GDM1 (cell line): ENCODE data around the gene DIS3L2.
"Not testable (repeated sequence)": the region's sequence is repeated elsewhere in the genome, so short reads cannot be mapped to it uniquely, and the experiment has no call there.

ENCODE experiments used
- DNase-seq: peaks from one replicate; lab custom pipeline; 2025; lab: John Stamatoyannopoulos, UW

The DIS3L2 gene

DNA sequence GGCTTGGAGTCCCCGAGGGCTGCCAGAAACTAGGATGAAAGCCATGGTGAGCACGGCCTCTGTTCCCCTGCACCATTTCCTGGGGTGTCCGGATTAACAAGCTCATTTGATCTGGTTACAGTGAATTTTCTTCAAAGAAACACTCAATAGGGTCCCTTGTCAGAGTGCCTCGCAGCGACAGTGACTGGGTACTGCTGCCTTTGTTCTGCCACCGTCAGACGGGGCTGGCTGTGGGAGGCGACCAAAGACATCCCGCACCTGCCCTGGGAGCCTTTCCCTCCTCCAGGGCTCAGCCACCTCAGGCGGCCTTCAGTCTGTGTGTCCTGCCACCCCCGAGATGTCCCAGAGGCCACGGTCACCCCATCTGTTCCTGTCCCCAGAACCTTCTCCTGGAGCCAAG, 408.5 kb downstream of the DIS3L2 start:
- not testable (repeated sequence) for DNase-seq

DNA sequence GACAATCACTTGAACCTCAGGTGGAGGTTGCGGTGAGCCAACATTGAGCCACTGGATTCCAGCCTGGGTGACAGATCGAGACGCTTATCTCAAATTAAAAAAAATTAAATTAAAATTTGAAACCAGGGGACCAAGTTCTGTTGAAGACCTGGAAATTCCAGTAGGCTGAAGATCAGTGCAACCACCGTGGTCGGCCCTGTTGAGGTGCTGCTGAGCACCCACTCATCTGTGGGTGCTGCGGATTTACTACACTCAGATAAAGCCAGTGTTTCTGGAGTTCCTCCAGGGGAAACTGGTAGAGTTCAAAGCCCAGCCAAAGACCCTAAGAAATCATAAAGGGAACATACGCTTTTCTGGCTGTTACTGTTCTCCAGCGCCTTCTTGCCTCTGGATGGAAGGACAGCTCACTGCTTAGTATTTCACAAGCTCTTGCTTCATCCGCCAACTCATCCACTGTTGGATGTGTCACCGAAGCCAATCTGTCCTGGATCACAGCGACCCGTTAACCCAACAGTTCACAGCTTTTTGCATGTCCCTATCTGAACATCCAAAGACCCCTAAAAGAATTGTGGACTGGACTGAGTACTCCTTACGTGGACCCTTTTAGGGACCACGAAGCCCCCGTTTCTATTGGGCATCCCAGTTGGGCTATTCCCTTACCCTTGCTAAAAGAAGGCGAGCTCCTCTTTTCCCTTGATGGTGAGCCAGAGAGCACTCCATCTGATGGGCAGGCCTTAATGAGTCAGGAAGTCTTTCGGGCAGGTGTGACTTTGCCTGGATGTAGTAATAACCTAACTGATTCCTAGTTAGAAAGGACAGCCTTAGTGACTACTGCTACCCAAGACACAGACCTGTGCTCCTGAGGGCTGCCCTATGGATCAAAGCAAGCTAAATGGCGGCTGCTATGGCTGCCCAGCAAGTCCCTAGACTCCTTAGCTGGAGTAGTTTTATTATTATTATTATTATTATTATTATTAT, 411.0 kb downstream of the DIS3L2 start:
- DNase-seq, result no peak

DNA sequence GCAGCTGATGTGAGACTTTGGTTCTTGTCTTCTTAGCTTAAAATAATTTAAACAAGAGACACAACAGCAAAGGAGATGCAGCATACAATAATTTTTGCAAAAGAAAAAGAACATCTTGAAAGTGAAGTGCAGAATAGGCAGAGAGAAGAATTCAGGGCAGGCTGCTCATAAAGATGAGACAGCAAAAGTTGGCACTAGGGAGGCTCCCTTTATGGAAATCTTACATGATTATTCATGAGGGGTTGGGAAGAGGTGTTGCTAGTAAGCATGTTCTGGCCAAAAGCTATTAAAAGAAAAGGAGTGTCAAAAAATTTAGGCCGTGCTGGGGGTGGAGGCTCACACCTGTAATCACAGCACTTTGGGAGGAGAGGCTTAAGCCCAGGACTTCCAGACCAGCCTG, 412.8 kb downstream of the DIS3L2 start:
- no peak for DNase-seq

DNA sequence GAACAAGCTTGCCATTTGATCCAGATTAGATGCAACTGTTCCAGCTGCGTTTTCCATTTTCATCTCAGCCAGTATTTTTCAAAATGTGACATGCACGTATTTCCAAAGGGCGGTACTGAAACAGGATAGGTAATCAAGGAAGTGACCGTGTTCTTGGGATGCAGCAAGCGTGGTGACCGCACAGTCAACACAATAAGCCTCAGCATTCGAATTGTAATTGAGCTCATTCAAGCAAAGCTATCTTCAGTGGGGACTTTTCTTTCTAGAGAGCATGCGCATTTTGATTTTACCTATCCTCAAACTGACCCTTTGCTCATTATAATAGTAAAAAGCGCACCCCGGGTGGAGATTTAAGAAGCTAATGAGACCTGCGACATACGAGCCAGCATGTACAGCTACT, 413.7 kb downstream of the DIS3L2 start:
- no peak for DNase-seq

DNA sequence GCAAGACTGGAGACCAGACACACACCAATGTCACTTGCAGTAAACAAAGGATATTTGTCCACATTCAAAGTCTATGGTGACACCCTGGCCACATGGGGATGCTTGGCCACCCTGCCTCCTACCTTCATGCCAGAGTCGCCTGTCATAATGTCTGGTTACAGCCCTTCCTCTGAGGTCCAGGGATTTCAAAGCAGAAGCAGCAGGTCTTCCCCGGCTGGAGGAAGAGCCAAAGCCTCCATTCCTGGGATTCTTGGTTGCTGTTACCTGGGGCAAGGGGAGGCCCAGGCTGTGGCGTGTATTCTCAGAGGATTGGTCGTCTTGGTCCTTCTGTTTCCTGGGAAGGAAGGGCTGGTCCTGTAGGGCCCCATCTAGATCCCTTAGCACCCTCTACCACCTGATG, 414.7 kb downstream of the DIS3L2 start:
- no peak for DNase-seq

DNA sequence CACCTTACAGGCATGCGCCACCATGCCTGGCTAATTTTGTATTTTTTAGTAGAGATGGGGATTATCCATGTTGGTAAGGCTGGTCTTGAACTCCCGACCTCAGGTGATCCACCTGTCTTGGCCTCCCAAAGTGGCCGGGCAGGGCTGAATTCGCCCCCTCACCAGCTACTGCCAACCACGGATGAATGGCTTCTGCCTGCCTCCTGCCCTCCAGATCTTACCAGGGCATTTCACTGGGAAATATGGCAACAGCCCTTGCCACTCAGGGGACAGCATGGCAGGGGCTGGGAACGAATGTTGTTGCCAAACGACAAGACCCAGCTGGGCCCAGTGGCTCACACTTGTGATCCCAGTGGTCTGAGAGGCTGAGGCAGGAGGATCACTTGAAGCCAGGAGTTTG, 415.2 kb downstream of the DIS3L2 start:
- DNase-seq, result no peak

DNA sequence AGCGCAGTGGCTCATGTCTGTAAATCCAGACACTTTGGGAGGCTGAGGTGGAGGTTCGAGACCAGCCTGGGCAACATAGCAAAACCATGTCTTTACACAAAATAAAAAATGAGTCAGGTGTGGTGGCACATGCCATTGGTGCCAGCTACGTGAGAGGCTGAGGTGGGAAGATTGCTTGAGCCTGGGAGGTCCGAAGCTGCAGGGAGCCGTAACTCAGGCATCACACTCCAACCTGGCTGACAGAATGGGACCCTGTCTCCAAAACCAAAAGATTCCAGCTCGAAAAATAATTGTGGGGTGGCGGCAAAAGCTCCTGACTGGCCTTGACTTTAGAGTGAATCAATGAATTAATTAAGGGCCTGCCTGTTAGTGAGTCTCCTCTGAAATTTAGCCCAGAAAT, 415.8 kb downstream of the DIS3L2 start:
- DNase-seq, result no peak

DNA sequence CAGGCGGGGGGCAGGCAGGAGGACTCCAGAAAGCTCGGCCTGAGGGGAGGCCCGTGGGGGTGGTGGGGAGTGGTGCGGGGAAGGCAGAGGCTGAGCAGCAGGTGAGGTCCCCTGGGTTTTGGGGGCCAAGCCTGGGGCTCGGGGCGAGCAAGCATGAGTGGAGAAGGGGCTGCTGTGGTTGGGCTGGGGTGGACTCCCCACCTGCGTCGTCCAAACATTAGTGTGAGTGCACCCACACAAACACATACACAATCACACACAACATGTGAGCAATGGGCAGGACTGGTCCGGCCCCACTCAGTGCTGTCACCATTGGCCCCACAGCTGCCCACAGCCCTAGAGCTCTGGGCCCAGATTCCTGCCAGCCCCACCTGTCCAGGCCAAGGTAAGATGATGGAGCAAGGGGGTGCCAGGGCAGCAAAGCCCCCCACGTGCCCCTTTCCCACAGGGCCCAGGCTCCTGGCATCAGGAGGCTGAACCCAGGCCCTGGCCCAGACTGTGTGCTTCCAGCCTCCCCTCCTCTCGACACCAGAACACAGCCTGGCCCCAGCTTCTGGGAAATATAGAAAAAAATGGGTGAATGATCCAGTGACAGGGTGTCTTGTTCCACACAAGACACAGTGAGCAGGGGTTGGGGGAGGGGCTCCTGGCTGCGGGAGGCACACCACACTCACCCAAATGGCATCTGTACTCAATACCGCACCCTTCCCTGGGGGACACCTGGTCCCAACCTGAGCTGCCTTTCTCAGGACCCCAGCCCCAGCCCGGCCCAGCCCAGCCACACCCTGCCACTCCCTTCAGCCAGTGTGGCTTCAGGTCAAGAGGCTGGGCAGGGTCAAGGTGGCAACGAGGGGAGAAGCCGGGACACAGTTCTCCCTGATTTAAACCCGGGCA, 416.6 kb downstream of the DIS3L2 start:
- DNase-seq, result no peak

DNA sequence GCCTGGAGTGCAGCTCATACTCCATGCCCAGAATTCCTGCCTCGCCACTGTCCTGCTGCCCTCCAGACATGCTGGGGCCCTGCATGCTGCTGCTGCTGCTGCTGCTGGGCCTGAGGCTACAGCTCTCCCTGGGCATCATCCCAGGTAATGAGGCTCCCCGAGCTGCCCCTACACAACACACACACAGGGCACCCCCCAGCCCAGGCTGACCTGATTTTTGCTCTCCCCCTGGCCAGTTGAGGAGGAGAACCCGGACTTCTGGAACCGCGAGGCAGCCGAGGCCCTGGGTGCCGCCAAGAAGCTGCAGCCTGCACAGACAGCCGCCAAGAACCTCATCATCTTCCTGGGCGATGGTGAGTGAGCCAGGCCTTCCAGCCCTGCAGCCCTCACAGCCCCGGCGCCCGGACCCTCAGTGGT, 417.2 kb downstream of the DIS3L2 start, which contains the start of gene ALPP:
TSS of gene ALPP (plus strand) at position 17 of the 417 bp plus-strand sequence. CDS start at position 69, 52 bp downstream.
- DNase-seq, result not testable (repeated sequence)

DNA sequence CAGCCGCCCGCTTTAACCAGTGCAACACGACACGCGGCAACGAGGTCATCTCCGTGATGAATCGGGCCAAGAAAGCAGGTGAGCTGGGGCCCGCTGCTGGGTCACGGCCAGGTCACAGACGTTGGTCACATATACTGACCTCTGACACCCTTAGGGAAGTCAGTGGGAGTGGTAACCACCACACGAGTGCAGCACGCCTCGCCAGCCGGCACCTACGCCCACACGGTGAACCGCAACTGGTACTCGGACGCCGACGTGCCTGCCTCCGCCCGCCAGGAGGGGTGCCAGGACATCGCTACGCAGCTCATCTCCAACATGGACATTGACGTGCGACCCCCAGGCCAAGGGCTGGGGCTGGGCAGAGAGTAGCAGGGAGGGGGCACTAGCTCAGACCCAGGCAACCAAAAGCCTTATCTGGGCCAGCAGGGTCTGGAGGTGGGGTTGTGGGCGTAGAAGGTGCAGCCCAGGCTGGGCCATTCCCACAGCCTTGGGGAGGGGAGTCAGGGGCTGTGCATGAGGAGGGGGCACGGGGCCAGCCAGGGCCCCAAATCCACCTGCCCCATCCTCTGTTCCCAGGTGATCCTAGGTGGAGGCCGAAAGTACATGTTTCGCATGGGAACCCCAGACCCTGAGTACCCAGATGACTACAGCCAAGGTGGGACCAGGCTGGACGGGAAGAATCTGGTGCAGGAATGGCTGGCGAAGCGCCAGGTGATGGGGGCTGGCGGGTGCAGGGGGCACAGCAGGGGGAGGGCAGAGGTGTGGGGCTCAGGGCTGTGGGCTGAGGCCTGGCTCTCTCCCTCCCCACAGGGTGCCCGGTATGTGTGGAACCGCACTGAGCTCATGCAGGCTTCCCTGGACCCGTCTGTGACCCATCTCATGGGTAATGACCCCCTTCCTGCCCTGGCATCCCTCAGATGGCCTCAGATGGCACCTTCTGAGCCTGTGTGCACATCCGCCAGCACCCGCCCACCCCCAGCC, 418.4 kb downstream of the DIS3L2 start:
- DNase-seq, result not testable (repeated sequence)

DNA sequence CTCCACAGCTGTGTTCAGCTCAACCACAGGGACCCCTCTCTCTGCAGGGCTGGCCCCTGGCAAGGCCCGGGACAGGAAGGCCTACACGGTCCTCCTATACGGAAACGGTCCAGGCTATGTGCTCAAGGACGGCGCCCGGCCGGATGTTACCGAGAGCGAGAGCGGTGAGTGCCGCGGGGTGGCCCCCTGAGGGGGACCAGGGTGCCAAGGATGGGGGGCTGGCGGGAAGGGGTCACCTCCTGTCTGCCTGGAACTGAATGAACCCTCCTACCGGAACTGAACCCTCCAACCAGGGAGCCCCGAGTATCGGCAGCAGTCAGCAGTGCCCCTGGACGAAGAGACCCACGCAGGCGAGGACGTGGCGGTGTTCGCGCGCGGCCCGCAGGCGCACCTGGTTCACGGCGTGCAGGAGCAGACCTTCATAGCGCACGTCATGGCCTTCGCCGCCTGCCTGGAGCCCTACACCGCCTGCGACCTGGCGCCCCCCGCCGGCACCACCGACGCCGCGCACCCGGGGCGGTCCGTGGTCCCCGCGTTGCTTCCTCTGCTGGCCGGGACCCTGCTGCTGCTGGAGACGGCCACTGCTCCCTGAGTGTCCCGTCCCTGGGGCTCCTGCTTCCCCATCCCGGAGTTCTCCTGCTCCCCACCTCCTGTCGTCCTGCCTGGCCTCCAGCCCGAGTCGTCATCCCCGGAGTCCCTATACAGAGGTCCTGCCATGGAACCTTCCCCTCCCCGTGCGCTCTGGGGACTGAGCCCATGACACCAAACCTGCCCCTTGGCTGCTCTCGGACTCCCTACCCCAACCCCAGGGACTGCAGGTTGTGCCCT, 419.9 kb downstream of the DIS3L2 start:
- DNase-seq, result not testable (repeated sequence)

DNA sequence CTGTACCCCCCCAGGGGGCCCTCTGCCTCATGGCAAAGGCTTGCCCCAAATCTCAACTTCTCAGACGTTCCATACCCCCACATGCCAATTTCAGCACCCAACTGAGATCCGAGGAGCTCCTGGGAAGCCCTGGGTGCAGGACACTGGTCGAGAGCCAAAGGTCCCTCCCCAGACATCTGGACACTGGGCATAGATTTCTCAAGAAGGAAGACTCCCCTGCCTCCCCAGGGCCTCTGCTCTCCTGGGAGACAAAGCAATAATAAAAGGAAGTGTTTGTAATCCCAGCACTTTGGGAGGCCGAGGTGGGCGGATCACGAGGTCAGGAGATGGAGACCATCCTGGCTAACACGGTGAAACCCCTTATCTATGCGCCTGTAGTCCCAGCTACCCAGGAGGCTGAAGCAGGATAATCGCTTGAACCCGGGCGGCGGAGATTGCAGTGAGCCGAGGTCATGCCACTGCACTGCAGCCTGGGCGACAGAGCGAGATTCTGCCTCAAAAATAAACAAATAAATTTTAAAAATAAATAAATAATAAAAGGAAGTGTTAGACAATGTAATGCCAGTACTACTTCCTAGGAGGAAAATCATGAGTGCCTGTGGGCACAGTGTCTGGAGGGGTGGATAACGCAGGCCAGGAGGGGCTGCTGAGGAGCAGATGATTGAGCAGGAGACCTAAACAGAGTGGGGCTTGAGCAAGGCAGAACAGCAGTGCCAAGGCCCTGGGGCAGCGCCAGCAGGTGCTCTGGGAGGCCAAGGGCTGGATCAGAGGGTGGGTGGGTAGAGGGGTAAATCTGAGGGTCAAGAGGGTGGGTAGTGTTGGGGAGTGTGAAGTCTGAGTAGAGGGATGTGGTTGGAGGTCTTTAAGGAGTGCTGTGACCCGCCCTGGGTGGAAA, 421.1 kb downstream of the DIS3L2 start:
- no peak for DNase-seq

DNA sequence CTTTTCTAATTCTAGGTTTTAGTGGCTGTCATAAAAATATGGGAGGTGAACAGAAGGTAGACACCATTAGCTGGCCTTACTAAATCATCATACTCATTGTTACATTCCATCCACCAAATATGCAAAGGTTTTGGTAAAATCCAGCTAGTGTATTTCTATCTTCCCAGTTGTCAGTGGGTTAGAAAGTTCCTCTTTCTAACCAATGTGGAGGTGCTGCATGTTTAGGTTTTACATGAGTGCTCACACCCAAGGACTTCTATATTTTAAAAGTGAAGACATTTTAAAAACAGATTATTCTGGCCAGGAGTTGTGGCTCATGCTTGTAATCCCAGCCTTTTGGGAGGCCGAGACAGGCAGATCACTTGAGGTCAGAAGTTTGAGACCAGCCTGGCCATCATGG, 423.0 kb downstream of the DIS3L2 start:
- no peak for DNase-seq

DNA sequence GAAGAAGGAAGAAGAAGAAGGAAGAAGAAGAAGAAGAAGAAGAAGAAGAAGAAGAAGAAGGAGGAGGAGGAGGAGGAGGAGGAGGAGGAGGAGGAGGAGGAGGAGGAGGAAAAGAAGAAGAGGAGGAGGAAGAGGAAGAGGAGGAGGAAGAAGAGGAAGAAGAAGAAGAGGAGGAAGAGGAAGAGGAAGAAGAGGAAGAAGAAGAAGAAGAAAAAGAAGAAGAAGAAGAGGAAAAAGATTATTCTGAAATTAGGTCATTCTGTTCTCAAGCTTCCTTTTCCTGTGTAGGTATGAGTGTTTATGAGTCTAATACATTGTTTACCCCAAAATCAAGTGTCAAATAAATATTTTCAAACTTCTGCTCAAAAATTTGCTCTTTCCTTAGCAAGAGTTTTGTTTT, 423.5 kb downstream of the DIS3L2 start:
- DNase-seq, result not testable (repeated sequence)

DNA sequence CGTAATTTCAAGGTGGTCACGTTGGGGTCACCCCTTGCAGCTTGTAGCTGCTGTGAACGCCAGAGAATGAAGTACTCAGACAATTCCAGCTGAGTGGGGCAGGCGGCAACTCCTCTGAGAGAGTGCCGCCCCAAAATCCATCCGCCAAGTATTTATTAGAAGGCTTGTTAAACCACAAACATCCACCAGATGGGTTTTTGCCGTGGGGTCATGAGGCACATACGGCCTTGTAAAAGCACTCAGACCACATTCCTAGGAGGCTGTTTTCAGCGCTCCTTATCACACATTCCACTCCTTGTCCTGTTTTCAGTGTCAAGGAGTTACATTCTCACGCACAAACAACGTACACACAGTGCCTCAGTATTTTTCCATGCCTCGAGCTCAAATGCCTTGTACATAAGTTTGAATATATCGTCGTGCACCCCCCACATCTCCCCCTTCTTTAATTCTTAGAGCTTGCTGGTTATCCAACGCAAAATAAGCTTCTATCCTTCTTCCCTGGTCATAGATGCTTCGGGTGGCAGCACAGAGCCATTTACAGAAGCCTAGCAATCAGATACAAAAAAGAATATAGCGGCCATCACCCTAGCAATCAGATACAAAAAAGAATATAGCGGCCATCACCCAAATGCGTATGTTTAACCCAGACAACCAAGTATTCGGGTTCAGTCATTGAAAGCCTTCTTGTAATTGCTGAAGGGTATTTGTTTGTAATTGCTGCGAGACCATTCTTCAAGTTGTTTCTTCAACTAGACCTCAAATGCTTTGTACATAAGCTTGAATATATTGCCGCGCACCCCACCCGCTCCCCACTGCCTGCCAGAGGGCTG, 424.4 kb downstream of the DIS3L2 start:
- DNase-seq, result no peak

DNA sequence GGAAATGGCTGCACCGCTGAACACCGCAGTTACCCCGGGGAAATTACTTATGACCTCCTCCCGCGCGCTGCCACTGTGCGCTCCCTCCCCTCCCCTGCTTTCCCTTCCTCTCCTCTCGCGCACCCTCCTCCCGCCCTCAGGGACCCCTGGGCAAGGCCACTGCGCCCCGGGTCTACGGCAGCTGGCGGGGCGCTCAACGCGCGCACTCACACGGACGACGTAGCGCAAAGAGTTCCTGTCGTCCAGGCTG, 424.9 kb downstream of the DIS3L2 start:
- DNase-seq, result no peak
